ENCODE measurements around the gene ACTC1.

DNA sequence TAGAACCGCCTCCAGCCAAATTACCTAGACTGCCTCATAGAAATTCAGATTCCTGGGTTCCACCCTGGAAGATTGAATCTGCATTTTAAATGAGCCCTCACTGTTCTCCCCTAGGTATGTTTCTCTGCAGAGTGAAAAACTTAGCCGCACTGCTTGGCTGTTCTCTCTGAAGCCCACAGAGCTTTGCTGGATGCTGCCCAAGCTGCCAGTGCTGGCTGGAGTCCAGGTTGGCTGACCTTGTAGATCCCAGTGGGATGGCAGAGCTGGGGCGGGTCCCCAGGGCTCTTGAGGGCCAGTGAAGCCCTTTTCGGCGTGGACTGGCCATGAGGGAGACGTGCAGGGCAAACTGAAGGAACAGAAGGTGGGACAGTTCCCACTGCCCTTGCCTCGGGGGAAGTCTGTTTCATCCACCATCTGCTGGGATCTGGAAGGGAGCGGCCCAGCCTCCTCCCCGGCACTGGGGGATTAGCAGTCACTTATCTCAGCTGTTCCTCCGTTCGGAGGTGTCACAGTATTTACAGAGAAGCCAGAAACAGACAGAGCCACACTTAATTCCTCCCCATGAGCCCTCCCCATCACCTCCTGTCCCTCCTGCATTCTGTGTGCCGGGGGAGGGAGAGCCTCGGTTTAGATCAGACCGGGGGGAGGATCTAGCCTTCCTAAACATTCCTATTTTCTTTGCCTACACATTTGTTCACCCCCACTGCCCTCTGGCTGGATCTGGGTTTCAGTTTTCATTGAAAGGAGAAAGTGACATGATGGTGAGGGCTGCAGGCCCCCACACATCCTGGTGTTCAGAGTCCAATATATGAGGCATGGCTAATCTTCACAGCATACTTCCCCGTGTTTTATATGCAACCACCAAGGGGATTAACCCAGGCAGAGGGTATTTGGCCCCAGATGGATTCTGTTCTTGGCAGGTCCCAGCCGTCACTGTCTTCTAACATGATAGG lies 4.1 kb upstream of the ACTC1 start:
- TF ChIP-seq, protein P1, sequence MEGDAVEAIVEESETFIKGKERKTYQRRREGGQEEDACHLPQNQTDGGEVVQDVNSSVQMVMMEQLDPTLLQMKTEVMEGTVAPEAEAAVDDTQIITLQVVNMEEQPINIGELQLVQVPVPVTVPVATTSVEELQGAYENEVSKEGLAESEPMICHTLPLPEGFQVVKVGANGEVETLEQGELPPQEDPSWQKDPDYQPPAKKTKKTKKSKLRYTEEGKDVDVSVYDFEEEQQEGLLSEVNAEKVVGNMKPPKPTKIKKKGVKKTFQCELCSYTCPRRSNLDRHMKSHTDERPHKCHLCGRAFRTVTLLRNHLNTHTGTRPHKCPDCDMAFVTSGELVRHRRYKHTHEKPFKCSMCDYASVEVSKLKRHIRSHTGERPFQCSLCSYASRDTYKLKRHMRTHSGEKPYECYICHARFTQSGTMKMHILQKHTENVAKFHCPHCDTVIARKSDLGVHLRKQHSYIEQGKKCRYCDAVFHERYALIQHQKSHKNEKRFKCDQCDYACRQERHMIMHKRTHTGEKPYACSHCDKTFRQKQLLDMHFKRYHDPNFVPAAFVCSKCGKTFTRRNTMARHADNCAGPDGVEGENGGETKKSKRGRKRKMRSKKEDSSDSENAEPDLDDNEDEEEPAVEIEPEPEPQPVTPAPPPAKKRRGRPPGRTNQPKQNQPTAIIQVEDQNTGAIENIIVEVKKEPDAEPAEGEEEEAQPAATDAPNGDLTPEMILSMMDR (IDR thresholded peaks at IDR 0.05): no peak
- no peak for TF ChIP-seq ZFX (IDR thresholded peaks at IDR 0.05; ENCODE audit: borderline replicate concordance)
